Activated CD4-positive, alpha-beta T cell treated with anti-CD3 and anti-CD28 coated beads for 36 hours (primary cell): ENCODE measurements around the gene CTNND2. TPM values are rescaled to one million over a fixed set of nuclear protein-coding genes. Genes with fewer than 3 reads are reported as not detected.
A peak's percentile ranks its signal among the peaks of the same experiment; 100 is the strongest.
"Not testable (repeated sequence)": the region's sequence is repeated elsewhere in the genome, so short reads cannot be mapped to it uniquely, and the experiment has no call there.

ENCODE experiments used
- ATAC-seq: fragments of 200-7000 bp; cut with Tn5 transposase; one replicate; pipeline ENCODE4 v1.10.0; 2021; ENCODE audit warnings: mild to moderate bottlenecking, moderate library complexity
- CTCF ChIA-PET: fragments of 350-600 bp; sonication (Branson Sonifier 250); formaldehyde crosslinking; loops from one replicate; lab custom pipeline; 2021; ENCODE audit warnings: antibody characterized with exemption; lab: Charles Lee
- POLR2A ChIA-PET: fragments of 350-600 bp; sonication (Branson Sonifier 250); formaldehyde crosslinking; loops from one replicate; lab custom pipeline; 2021; ENCODE audit warnings: antibody characterized with exemption, inconsistent platforms; lab: Charles Lee
- DNase-seq: peaks from one replicate; pipeline ENCODE4 v3.0.0-alpha.2; 2020
- H3K27ac Mint-ChIP-seq: one replicate; pipeline ENCODE4 v1.8.0; 2021; ENCODE audit warnings: mixed read lengths
- H3K27me3 Mint-ChIP-seq: one replicate; pipeline ENCODE4 v1.8.0; 2021; ENCODE audit warnings: mixed read lengths
- H3K36me3 Mint-ChIP-seq: one replicate; pipeline ENCODE4 v1.8.0; 2021; ENCODE audit warnings: low read depth, mixed read lengths
- H3K4me1 Mint-ChIP-seq: one replicate; pipeline ENCODE4 v1.8.0; 2021; ENCODE audit warnings: mixed read lengths
- H3K4me3 Mint-ChIP-seq: one replicate; pipeline ENCODE4 v1.8.0; 2021; ENCODE audit warnings: mild to moderate bottlenecking, moderate library complexity, mixed read lengths
- H3K9me3 Mint-ChIP-seq: one replicate; pipeline ENCODE4 v1.8.0; 2021; ENCODE audit warnings: low read depth, mixed read lengths
- intact Hi-C, 2 experiments: fragments of 100-400 bp; cut with DNase I in 1 of 2; cut with micrococcal nuclease in 1 of 2; formaldehyde crosslinking; loops; one replicate each; pipeline versions ENCODE4 v1.14.2 to v1.15.1; 2022 to 2024; cut with DNase I, micrococcal nuclease
- total RNA-seq, 2 experiments: library from RNA; stranded (reverse); gene quantifications; one replicate each; pipeline ENCODE4 v1.2.3, GENCODE V29; 2021

The CTNND2 gene
- total RNA-seq, 2 experiments from 2014 or later, result not detected

- CTCF ChIA-PET, result no interaction called here
- H3K9me3 Mint-ChIP-seq, result no peaks in the 10 kb centered on the region
- ATAC-seq, result no peak
- H3K36me3 Mint-ChIP-seq, result no peaks in the 10 kb centered on the region
- no peak for DNase-seq
- peaks cover 5% of the 10 kb centered on the region for H3K27me3 Mint-ChIP-seq
- H3K27ac Mint-ChIP-seq, result no peak overlapping the region
- no peaks in the 10 kb centered on the region for H3K4me1 Mint-ChIP-seq
- H3K4me3 Mint-ChIP-seq, result no peak overlapping the region
- POLR2A ChIA-PET, result no interaction called here
- intact Hi-C loops, result no loop called here
Observed at GRCh38 chr5:11076945-11077613, 827.2 kb downstream of the CTNND2 start.

GRCh38 chr5:11075035-11075805 lies 829.0 kb downstream of the CTNND2 start:
- H3K27ac Mint-ChIP-seq, result no peak overlapping the region
- intact Hi-C loops, result no loop called here
- H3K36me3 Mint-ChIP-seq, result no peaks in the 10 kb centered on the region
- CTCF ChIA-PET, result interaction anchor here (0.8 kb wide), 1 partner anchor 24 kb away, joined by 3 read pairs; no protein-coding TSS in a partner anchor
- ATAC-seq (no peak), DNase-seq (peak; percentile 8)
- H3K9me3 Mint-ChIP-seq, result peaks cover 5% of the 10 kb centered on the region
- no peaks in the 10 kb centered on the region for H3K4me1 Mint-ChIP-seq
- H3K27me3 Mint-ChIP-seq, result peaks cover 5% of the 10 kb centered on the region
- POLR2A ChIA-PET, result no interaction called here
- H3K4me3 Mint-ChIP-seq, result no peak overlapping the region

DNA sequence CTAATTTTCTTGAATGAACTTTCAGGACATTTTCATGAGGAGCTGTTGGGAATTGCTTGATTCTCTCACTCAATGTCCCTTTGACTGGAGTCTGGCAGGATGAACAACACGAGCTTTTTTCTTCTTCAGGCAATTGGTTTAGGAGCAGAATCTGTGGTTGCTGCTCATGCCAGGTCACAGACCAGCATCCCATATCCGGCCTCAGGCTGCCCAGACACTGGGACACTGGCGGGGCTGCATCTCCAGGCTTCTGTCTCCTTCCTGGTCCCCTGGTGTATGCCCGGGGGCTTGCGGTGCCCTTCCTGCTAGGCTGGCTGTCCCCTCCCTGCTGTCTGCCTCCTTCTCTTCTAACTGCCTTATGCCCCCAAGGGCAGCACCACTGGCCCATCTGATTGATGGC lies 831.7 kb downstream of the CTNND2 start:
- POLR2A ChIA-PET, result no interaction called here
- H3K27ac Mint-ChIP-seq, result no peak overlapping the region
- CTCF ChIA-PET, result no interaction called here

DNA sequence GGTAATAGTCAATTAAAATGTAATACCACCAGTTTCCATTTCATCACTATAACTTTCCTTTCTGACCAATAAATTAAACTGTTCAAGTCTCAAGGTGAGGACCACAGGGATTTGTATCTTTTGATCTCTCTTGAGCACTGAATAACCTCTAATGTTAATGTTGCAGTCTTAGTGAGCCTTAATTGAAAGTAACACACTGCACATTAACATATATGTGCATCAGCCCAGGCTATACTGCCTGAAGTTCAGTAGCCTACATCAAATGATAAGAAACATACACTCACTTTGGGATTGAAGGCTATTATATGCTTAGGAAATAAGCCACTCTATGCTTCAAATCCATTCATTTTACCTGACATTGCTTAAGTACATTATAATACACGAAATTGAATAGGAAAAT lies 832.2 kb downstream of the CTNND2 start:
- no peaks in the 10 kb centered on the region for H3K4me1 Mint-ChIP-seq
- H3K27me3 Mint-ChIP-seq, result no peaks in the 10 kb centered on the region
- no peaks in the 10 kb centered on the region for H3K36me3 Mint-ChIP-seq
- H3K27ac Mint-ChIP-seq, result no peak overlapping the region
- ChIA-PET CTCF (no interaction called here), POLR2A (no interaction called here)
- DNase-seq (no peak), ATAC-seq (no peak)
- peaks cover 9% of the 10 kb centered on the region for H3K9me3 Mint-ChIP-seq
- H3K4me3 Mint-ChIP-seq, result no peak overlapping the region
- intact Hi-C loops, result no loop called here

More for the DNA sequence above, 831.7 kb downstream of the CTNND2 start:
- Mint-ChIP-seq H3K9me3 (peaks cover 9% of the 10 kb centered on the region), H3K4me1 (no peaks in the 10 kb centered on the region), H3K4me3 (no peak overlapping the region), H3K36me3 (no peaks in the 10 kb centered on the region), H3K27me3 (peaks cover 2% of the 10 kb centered on the region)
- ATAC-seq (no peak), DNase-seq (no peak)
- intact Hi-C loops, result no loop called here

DNA sequence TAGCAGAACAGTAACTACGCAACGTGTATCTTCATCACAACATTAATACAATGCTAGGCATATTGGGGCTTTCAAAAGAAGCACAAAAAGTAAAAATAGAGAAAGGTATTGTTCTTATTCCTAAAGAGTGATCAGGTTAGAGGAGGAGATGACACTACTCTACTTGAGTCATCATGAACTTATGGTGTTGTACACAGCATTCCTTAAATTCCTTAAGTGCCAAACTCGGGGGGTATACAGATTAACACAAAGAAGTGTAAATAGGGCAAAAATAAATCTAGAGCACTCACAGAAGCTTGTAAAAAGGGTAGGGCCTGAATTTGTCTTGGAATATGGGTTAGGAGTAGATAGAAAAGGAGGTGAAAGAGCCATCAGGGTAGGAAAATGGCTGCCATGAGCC lies 835.2 kb downstream of the CTNND2 start:
- Mint-ChIP-seq H3K4me3 (no peak overlapping the region), H3K27me3 (no peaks in the 10 kb centered on the region), H3K9me3 (peaks cover 9% of the 10 kb centered on the region), H3K4me1 (no peaks in the 10 kb centered on the region), H3K27ac (no peak overlapping the region), H3K36me3 (no peaks in the 10 kb centered on the region)
- intact Hi-C loops, result no loop called here
- ATAC-seq, result no peak
- ChIA-PET POLR2A (no interaction called here), CTCF (no interaction called here)
- DNase-seq, result no peak

GRCh38 chr5:11065723-11066122 lies 838.5 kb downstream of the CTNND2 start:
- CTCF ChIA-PET, H3K4me3 Mint-ChIP-seq, H3K4me1 Mint-ChIP-seq, intact Hi-C loops, H3K9me3 Mint-ChIP-seq, H3K27me3 Mint-ChIP-seq, H3K27ac Mint-ChIP-seq, ATAC-seq, DNase-seq, H3K36me3 Mint-ChIP-seq: not testable (repeated sequence)
- POLR2A ChIA-PET, result interaction anchor here (0.6 kb wide), 1 partner anchor 18 kb away, joined by 3 read pairs; no protein-coding TSS in a partner anchor

GRCh38 chr5:11064763-11065450 lies 839.3 kb downstream of the CTNND2 start:
- CTCF ChIA-PET, result no interaction called here
- intact Hi-C loops, result no loop called here

DNA sequence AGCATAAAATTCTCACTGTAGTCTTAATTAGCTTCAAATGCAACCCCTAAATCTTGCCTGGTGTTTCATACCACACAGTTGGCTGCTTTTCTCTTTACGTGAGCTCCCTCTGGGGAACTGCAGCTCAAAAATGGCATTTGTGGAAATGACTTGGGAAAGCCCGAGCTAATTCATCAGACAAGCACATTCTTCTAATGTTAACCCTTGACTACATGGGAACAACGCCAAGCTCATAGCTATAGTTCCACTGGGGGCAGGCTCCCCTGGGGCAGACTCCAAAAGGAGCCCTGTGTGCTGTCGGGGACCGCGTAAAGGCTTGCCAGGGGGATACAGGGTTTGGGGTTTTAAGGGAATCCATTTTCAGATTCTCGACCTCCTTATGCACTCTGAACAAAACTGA lies 841.8 kb downstream of the CTNND2 start:
- no peaks in the 10 kb centered on the region for H3K4me1 Mint-ChIP-seq

More at GRCh38 chr5:11064763-11065450, 839.3 kb downstream of the CTNND2 start:
- POLR2A ChIA-PET, result no interaction called here
- H3K4me3 Mint-ChIP-seq, result no peak overlapping the region
- peaks cover 6% of the 10 kb centered on the region for H3K27me3 Mint-ChIP-seq
- DNase-seq (no peak), ATAC-seq (no peak)
- peaks cover 1% of the 10 kb centered on the region for H3K9me3 Mint-ChIP-seq
- no peak overlapping the region for H3K27ac Mint-ChIP-seq
- H3K4me1 Mint-ChIP-seq, result no peaks in the 10 kb centered on the region
- no peaks in the 10 kb centered on the region for H3K36me3 Mint-ChIP-seq

GRCh38 chr5:11056560-11056959 lies 847.7 kb downstream of the CTNND2 start:
- Mint-ChIP-seq H3K27me3 (peaks cover 11% of the 10 kb centered on the region), H3K27ac (no peak overlapping the region), H3K36me3 (no peaks in the 10 kb centered on the region), H3K4me1 (no peaks in the 10 kb centered on the region), H3K4me3 (no peak overlapping the region), H3K9me3 (no peaks in the 10 kb centered on the region)
- intact Hi-C loops, result no loop called here
- no peak for DNase-seq
- CTCF ChIA-PET, result no interaction called here
- ATAC-seq, result no peak
- POLR2A ChIA-PET, result interaction anchor here (0.7 kb wide), 1 partner anchor 117 kb away, joined by 3 read pairs; no protein-coding TSS in a partner anchor

More for the DNA sequence above, 841.8 kb downstream of the CTNND2 start:
- no peak for ATAC-seq
- ChIA-PET POLR2A (no interaction called here), CTCF (no interaction called here)
- no peak for DNase-seq
- Mint-ChIP-seq H3K27me3 (peaks cover 9% of the 10 kb centered on the region), H3K9me3 (no peaks in the 10 kb centered on the region), H3K36me3 (no peaks in the 10 kb centered on the region), H3K4me3 (no peak overlapping the region), H3K27ac (no peak overlapping the region)
- intact Hi-C loops, result no loop called here

DNA sequence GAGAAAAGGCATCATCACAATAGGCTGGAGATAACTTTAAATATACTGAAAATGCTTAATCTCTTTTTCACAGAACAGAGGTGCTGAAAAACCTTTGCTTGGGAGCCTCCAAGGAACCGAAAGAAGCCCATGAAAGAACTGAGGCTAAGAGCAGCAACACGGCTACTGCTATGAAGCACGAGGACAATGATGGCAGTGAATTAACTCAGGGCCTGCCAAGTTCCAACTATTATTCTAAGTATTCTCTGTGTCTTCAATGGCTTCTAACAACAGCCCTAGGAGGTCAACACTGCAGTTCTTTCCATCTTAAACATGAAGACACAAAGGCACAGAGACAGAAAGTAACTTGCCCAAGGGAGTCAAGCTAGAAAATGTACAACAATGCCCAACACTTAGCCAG lies 850.2 kb downstream of the CTNND2 start:
- Mint-ChIP-seq H3K4me1 (no peaks in the 10 kb centered on the region), H3K4me3 (no peak overlapping the region), H3K9me3 (no peaks in the 10 kb centered on the region), H3K27ac (no peak overlapping the region), H3K27me3 (peaks cover 3% of the 10 kb centered on the region), H3K36me3 (no peaks in the 10 kb centered on the region)
- no peak for DNase-seq
- POLR2A ChIA-PET, result no interaction called here
- no peak for ATAC-seq
- intact Hi-C loops, result no loop called here
- CTCF ChIA-PET, result interaction anchor here (1.2 kb wide), 1 partner anchor 66 kb away, joined by 3 read pairs; no protein-coding TSS in a partner anchor

- Mint-ChIP-seq H3K4me3 (no peak overlapping the region), H3K9me3 (no peaks in the 10 kb centered on the region), H3K36me3 (no peaks in the 10 kb centered on the region), H3K27ac (no peak overlapping the region), H3K4me1 (no peaks in the 10 kb centered on the region), H3K27me3 (peaks cover 3% of the 10 kb centered on the region)
- intact Hi-C loops, result no loop called here
- DNase-seq (no peak), ATAC-seq (no peak)
- POLR2A ChIA-PET, result no interaction called here
- CTCF ChIA-PET, result interaction anchor here (0.7 to 1.2 kb wide), 3 partner anchors 15 to 836 kb away, joined by 3 to 4 read pairs (median 3); no protein-coding TSS in a partner anchor
Observed at GRCh38 chr5:11052871-11053270, 851.4 kb downstream of the CTNND2 start.
